Lung (tissue), 12 donors: ENCODE measurements around the gene PCSK6. TPM values are rescaled to one million over a fixed set of nuclear protein-coding genes. Genes with fewer than 3 reads are reported as not detected.

Source experiments
- ATAC-seq: fragments of 200-7000 bp; cut with Tn5 transposase; one replicate; pipeline ENCODE4 v1.9.1; 2020; ENCODE audit warnings: moderate number of reproducible peaks; ENCODE audit not compliant: insufficient read depth, low FRiP score
- DNase-seq, 3 donors: peaks; one replicate each; pipeline ENCODE4 v3.0.0-alpha.2; 2013 to 2017
- H3K27ac ChIP-seq, 2 donors: one replicate each; pipeline ENCODE4 v1.5.1; 2013; ENCODE audit warnings: mild to moderate bottlenecking in 2 of 2, moderate library complexity in 2 of 2, control low read depth in 1 of 2, inconsistent platforms in 1 of 2, low read depth in 1 of 2, low read length in 1 of 2
- H3K27me3 ChIP-seq, 3 donors: one replicate each; pipeline ENCODE4 v1.5.1; 2013; ENCODE audit warnings: low read length in 2 of 3; ENCODE audit not compliant: control insufficient read depth in 3 of 3, insufficient read depth in 3 of 3
- H3K36me3 ChIP-seq, 4 donors: one replicate each; pipeline ENCODE4 v1.5.1; 2013; ENCODE audit warnings: low read length in 4 of 4, mild to moderate bottlenecking in 1 of 4, moderate library complexity in 1 of 4; ENCODE audit not compliant: control insufficient read depth in 4 of 4, insufficient read depth in 4 of 4
- H3K4me1 ChIP-seq, 5 donors: one replicate each; pipeline ENCODE4 v1.5.1; 2013; ENCODE audit warnings: low read length in 5 of 5, mild to moderate bottlenecking in 2 of 5, moderate library complexity in 1 of 5; ENCODE audit not compliant: control insufficient read depth in 5 of 5, insufficient read depth in 5 of 5
- H3K4me3 ChIP-seq: one replicate; pipeline ENCODE4 v1.5.1; 2013; ENCODE audit warnings: mild to moderate bottlenecking, control low read depth, moderate library complexity
- H3K9ac ChIP-seq, 2 donors: one replicate each; pipeline ENCODE4 v1.5.1; 2013; ENCODE audit warnings: low read length in 2 of 2, control low read depth in 1 of 2; ENCODE audit not compliant: insufficient read depth in 1 of 2
- H3K9me3 ChIP-seq, 4 donors: one replicate each; pipeline ENCODE4 v1.5.1; 2013; ENCODE audit warnings: low read length in 3 of 4, mild to moderate bottlenecking in 1 of 4, moderate library complexity in 1 of 4; ENCODE audit not compliant: control insufficient read depth in 4 of 4, insufficient read depth in 3 of 4
- CTCF ChIP-seq: IDR thresholded peaks from 2 replicates; pipeline ENCODE4 v1.5.1; 2012; ENCODE audit warnings: mild to moderate bottlenecking; ENCODE audit errors: control extremely low read depth, extremely low read depth
- WGBS, 2 donors: extraction: QIAGEN DNeasy Blood & Tissue Kit; methylation state at CpG; one replicate each; pipeline ENCODE4 v1.1.7; 2013; 5-methylcytosine and 5-hydroxymethylcytosine counted together
- polyA plus RNA-seq, 2 donors: library from polyadenylated mRNA; stranded (reverse); fragments of 200-250 nt; gene quantifications; one replicate each; pipeline ENCODE4 v1.2.1, GENCODE V29; 2013
- total RNA-seq, 2 donors: library from RNA; depleted of rRNA in 1 of 2; stranded (reverse); fragments of >200 nt in 1 of 2; gene quantifications; one replicate each; pipeline ENCODE4 v1.2.1, GENCODE V29; 2014 to 2021
- donor health status: control.
- donor health status: control.
- donor health status: Bipolar disorder and iron deficiency.
- donor health status: healthy.
- donor health status: DM: yes; HTN: yes; CAD: no.

Gene PCSK6
- total and polyA plus RNA-seq, 4 donors = 4.6 to 41.0 (median 8.4) TPM

DNA sequence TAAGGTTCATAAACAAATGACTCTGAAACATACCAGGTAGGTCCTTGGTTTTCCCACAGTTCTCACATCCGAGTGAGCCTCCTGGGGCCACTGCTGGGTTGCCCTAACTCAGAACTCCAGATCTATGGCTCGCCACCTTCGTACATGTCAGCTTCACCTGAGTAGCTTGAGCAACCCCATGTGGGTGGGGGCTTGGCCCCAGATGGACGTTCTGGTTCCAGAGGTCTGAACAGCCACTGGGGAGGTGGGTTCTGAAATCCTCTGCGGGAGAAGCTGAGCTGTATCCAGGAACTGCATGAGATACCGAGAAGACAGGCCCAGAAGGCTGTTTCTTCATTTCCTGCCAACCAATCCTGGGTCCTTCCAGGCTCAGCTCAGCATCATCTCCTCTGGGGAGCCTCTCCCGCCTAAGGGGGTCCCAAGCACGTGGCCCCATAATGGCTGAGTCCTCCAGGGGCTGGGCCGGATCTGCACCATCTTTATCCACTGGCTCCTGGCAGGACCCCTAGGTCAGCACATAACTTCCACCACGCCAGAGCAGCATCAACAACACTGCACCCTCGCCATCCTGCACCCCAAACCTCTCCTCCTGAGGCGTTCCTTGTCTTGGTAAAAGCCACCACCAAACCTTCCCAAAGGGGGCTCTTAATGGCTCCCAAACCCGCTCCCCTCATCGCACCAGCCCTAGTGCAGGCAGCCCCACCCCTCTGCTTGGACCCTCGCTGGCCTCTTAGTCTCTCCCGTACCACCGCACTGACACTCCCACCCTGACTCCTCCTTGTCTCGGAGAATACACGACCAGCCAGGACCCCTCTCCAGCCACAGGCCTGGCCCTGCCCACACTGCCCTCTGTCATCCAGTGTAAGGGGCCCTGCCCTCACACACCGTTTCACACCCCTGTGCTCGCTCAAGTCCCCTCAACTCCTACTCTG lies 39.8 kb downstream of the PCSK6 start:
- H3K4me1 ChIP-seq = peaks cover 0 to 37% (median 25%) of the 10 kb centered on the region in 5 donors
- H3K9ac ChIP-seq = no peak overlapping the region
- ATAC-seq = no peak
- TF ChIP-seq CTCF = no peak
- 85 to 88% methylated on average over 21 of the region's 21 CpGs for WGBS, 2 donors
- H3K4me3 ChIP-seq = no peak overlapping the region
- H3K9me3 ChIP-seq = peaks cover 0 to 2% (median 0%) of the 10 kb centered on the region in 4 donors
- H3K27me3 ChIP-seq = no peaks in the 10 kb centered on the region
- H3K27ac ChIP-seq = no peak overlapping the region
- no peak for DNase-seq
- no peaks in the 10 kb centered on the region for H3K36me3 ChIP-seq

- H3K4me1 ChIP-seq = peaks cover 0 to 33% (median 26%) of the 10 kb centered on the region in 5 donors
- no peak overlapping the region for H3K27ac ChIP-seq
- H3K4me3 ChIP-seq = no peak overlapping the region
- TF ChIP-seq CTCF = no peak
- ATAC-seq (no peak), DNase-seq (no peak)
- H3K9me3 ChIP-seq = peaks cover 0 to 2% (median 0%) of the 10 kb centered on the region in 4 donors
- 91 to 98% methylated on average over 3 of the region's 3 CpGs for WGBS, 2 donors
- no peaks in the 10 kb centered on the region for H3K27me3 ChIP-seq
- H3K9ac ChIP-seq = no peak overlapping the region
- no peaks in the 10 kb centered on the region for H3K36me3 ChIP-seq
Observed at GRCh38 chr15:101448336-101448735, 41.2 kb downstream of the PCSK6 start.

DNA sequence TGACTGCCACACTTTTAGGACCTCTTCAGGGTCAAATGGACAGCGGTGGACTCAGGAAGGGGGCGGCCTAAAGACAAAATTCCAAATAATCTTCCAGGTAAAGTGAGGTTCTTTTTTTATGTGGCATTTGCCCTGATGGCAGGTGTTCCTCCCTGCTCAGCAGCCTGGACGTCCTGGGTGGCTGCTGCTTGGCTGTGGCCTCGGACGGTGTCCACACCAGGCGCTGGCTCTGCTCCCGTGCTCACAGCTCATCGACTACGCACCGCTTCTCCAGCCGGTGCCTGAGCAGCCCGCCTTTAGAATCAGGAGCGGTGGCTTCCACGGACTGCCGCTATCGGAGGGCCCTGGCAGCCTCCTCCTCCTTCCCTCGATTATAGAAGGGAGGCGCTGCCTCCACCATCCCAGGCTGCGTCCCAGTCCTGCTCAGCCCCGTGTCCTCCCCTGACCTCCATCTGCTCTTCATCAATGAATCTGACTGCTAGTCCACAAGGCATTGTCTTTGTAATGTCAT lies 41.9 kb downstream of the PCSK6 start:
- Histone ChIP-seq H3K36me3 (no peaks in the 10 kb centered on the region), H3K9ac (no peak overlapping the region), H3K4me1 (peaks cover 0 to 28% (median 26%) of the 10 kb centered on the region in 5 donors), H3K9me3 (peaks cover 0 to 2% (median 0%) of the 10 kb centered on the region in 4 donors), H3K27me3 (no peaks in the 10 kb centered on the region), H3K27ac (no peak overlapping the region), H3K4me3 (no peak overlapping the region)
- no peak for TF ChIP-seq CTCF
- DNase-seq (no peak), ATAC-seq (no peak)
- WGBS, 2 donors = 91 to 92% methylated on average over 20 of the region's 20 CpGs
